HCT116 (cell line): Measurements from ENCODE around the gene EVX1. TPM values are rescaled to one million over a fixed set of nuclear protein-coding genes. Genes with fewer than 3 reads are reported as not detected.

Experiments used
- ATAC-seq: fragments of 200-7000 bp; cut with Tn5 transposase; 2 replicates; pipeline ENCODE4 v1.9.1; 2020; ENCODE audit warnings: mild to moderate bottlenecking, moderate library complexity
- BruUV-seq: library from RNA; stranded (reverse); fragments of 400-500 nt; replicated peaks from 2 replicates; lab custom pipeline; 2021; lab: Mats Ljungman, UMichigan
- CTCF ChIA-PET: fragments of 300-600 bp; sonication (Branson Sonifier 250); formaldehyde crosslinking; loops from one replicate; lab custom pipeline; 2021; ENCODE audit warnings: antibody characterized with exemption; lab: Charles Lee
- POLR2A ChIA-PET: fragments of 300-600, 350-600 bp; sonication (Branson Sonifier 250); formaldehyde crosslinking; loops from one replicate; lab custom pipeline; 2021; ENCODE audit warnings: antibody characterized with exemption; lab: Charles Lee
- RAD21 ChIA-PET, 2 experiments: fragments of 300-600 bp; sonication (Branson Sonifier 250); formaldehyde crosslinking; loops; one replicate each; lab custom pipeline; 2023; ENCODE audit warnings: low total read pairs in 2 of 2; ENCODE audit not compliant: uncharacterized antibody in 2 of 2, unreplicated experiment in 2 of 2, low non-redundant PET in 1 of 2; lab: Charles Lee
- DNase-seq: peaks from one replicate; pipeline ENCODE4 v3.0.0-alpha.2; 2010; ENCODE audit warnings: low read depth, low spot score
- H2AFZ ChIP-seq: fragments of 200-600 bp; shearing (Covaris generic), sonication (generic); 2 replicates; pipeline ENCODE4 v1.6.1; 2017; ENCODE audit warnings: low read depth, mixed run types, mixed read lengths, antibody characterized with exemption, low read length; ENCODE audit not compliant: poor library complexity, severe bottlenecking
- H3K27ac ChIP-seq: 2 replicates; pipeline ENCODE4 v1.5.1; 2012; ENCODE audit warnings: low read depth, low read length
- H3K27me3 ChIP-seq: fragments of 200-600 bp; sonication (generic); 2 replicates; pipeline ENCODE4 v1.6.1; 2016; ENCODE audit warnings: mixed run types, low read length, mixed read lengths; ENCODE audit not compliant: insufficient read depth
- H3K36me3 ChIP-seq, 2 experiments: fragments of 200-500 bp in 1 of 2; fragments of 200-600 bp in 1 of 2; sonication (Bioruptor generic) in 1 of 2; sonication (generic) in 1 of 2; 2 replicates each; pipeline versions ENCODE4 v1.5.1 to v1.6.1; 2014 to 2016; ENCODE audit warnings: low read length in 2 of 2, inconsistent platforms in 1 of 2, mixed read lengths in 1 of 2, mixed run types in 1 of 2; ENCODE audit not compliant: insufficient read depth in 2 of 2, control insufficient read depth in 1 of 2
- H3K4me1 ChIP-seq, 2 experiments: fragments of 200-600 bp in 1 of 2; sonication (generic) in 1 of 2; 2 replicates each; pipeline versions ENCODE4 v1.5.1 to v1.6.1; 2012 to 2017; ENCODE audit warnings: low read length in 2 of 2, inconsistent platforms in 1 of 2, mild to moderate bottlenecking in 1 of 2, mixed read lengths in 1 of 2, mixed run types in 1 of 2, moderate library complexity in 1 of 2; ENCODE audit not compliant: insufficient read depth in 2 of 2, control insufficient read depth in 1 of 2
- H3K4me2 ChIP-seq: fragments of 200-600 bp; sonication (generic); 2 replicates; pipeline ENCODE4 v1.6.1; 2017; ENCODE audit warnings: mixed run types, low read length, mixed read lengths
- H3K4me3 ChIP-seq, 2 experiments: fragments of 200-600 bp in 1 of 2; sonication (generic) in 1 of 2; replicated peaks in 1 of 2; 2 replicates each; pipeline ENCODE4 v1.5.1; 2011 to 2016; ENCODE audit warnings: low read length in 2 of 2, control low read depth in 1 of 2, low read depth in 1 of 2, mild to moderate bottlenecking in 1 of 2, mixed read lengths in 1 of 2, mixed run types in 1 of 2
- H3K79me2 ChIP-seq: fragments of 200-600 bp; sonication (generic); 2 replicates; pipeline ENCODE4 v1.6.1; 2017; ENCODE audit warnings: mild to moderate bottlenecking, mixed run types, low read length, moderate library complexity, mixed read lengths; ENCODE audit not compliant: insufficient read depth
- H3K9ac ChIP-seq: fragments of 200-600 bp; sonication (generic); 2 replicates; pipeline ENCODE4 v1.6.1; 2016; ENCODE audit warnings: low read length, mixed read lengths
- H3K9me2 ChIP-seq: fragments of 200-600 bp; sonication (generic), shearing (Covaris generic); 2 replicates; pipeline ENCODE4 v1.6.1; 2017; ENCODE audit warnings: mixed run types, mild to moderate bottlenecking, moderate library complexity; ENCODE audit not compliant: insufficient read depth
- H3K9me3 ChIP-seq, 2 experiments: fragments of 200-500 bp in 1 of 2; fragments of 200-600 bp in 1 of 2; sonication (Bioruptor generic) in 1 of 2; sonication (generic) in 1 of 2; 2 replicates each; pipeline ENCODE4 v1.6.1; 2014 to 2017; ENCODE audit warnings: low read length in 2 of 2, mixed read lengths in 2 of 2, inconsistent platforms in 1 of 2, low read depth in 1 of 2, mild to moderate bottlenecking in 1 of 2, mixed run types in 1 of 2, moderate library complexity in 1 of 2; ENCODE audit not compliant: control insufficient read depth in 1 of 2, insufficient read depth in 1 of 2
- H4K20me1 ChIP-seq: fragments of 200-600 bp; sonication (generic), shearing (Covaris generic); 2 replicates; pipeline ENCODE4 v1.6.1; 2017; ENCODE audit warnings: mixed run types, mild to moderate bottlenecking, moderate library complexity; ENCODE audit not compliant: insufficient read depth
- ATF3 ChIP-seq: IDR thresholded peaks from 2 replicates; pipeline ENCODE4 v1.6.1; 2012
- CBX3 ChIP-seq: IDR thresholded peaks from 2 replicates; pipeline ENCODE4 v1.6.1; 2012; ENCODE audit warnings: low read depth
- CEBPB ChIP-seq: IDR thresholded peaks from 2 replicates; pipeline ENCODE4 v1.6.1; 2012; ENCODE audit warnings: low read depth
- EGR1 ChIP-seq: IDR thresholded peaks from 2 replicates; pipeline ENCODE4 v1.6.1; 2012; ENCODE audit warnings: low read depth
- EZH2 ChIP-seq: fragments of 200-600 bp; sonication (generic); IDR thresholded peaks from 2 replicates; pipeline ENCODE4 v1.6.1; 2017; ENCODE audit warnings: antibody characterized with exemption, mixed run types
- EZH2phosphoT487 ChIP-seq: fragments of 200-600 bp; IDR thresholded peaks from 2 replicates; pipeline ENCODE4 v1.6.1; 2018; ENCODE audit warnings: antibody characterized with exemption, borderline replicate concordance
- JUND ChIP-seq: IDR thresholded peaks from 2 replicates; pipeline ENCODE4 v1.6.1; 2012
- MAX ChIP-seq: IDR thresholded peaks from 2 replicates; pipeline ENCODE4 v1.6.1; 2012
- POLR2AphosphoS5 ChIP-seq: IDR thresholded peaks from 2 replicates; pipeline ENCODE4 v1.6.1; 2011; ENCODE audit warnings: mild to moderate bottlenecking, low read depth, low read length, moderate library complexity
- RAD21 ChIP-seq: IDR thresholded peaks from 2 replicates; pipeline ENCODE4 v1.6.1; 2012; ENCODE audit warnings: low read depth, mild to moderate bottlenecking
- SIN3A ChIP-seq: IDR thresholded peaks from 2 replicates; pipeline ENCODE4 v1.6.1; 2012; ENCODE audit warnings: low read depth
- SP1 ChIP-seq: IDR thresholded peaks from 2 replicates; pipeline ENCODE4 v1.6.1; 2012; ENCODE audit warnings: low read depth
- SRF ChIP-seq: IDR thresholded peaks from 2 replicates; pipeline ENCODE4 v1.6.1; 2012; ENCODE audit warnings: low read depth
- YY1 ChIP-seq: IDR thresholded peaks from 2 replicates; pipeline ENCODE4 v1.6.1; 2011; ENCODE audit warnings: low read length, low read depth, moderate library complexity, mild to moderate bottlenecking; ENCODE audit not compliant: insufficient replicate concordance; ENCODE audit errors: extremely low read depth
- ZFX ChIP-seq: fragments of 450-650 bp; IDR thresholded peaks from 2 replicates; pipeline ENCODE4 v1.6.1; 2017
- ZNF274 ChIP-seq: fragments of 200-500 bp; sonication (Bioruptor generic); IDR thresholded peaks from 2 replicates; pipeline ENCODE4 v1.6.1; 2014; ENCODE audit warnings: mild to moderate bottlenecking, low read depth, low read length, inconsistent platforms
- intact Hi-C: fragments of 100-400 bp; cut with micrococcal nuclease; formaldehyde crosslinking; loops from 2 replicates; pipeline ENCODE4 v1.10.0; 2022
- total RNA-seq: library from RNA; stranded (reverse); gene quantifications from one replicate; pipeline ENCODE4 v1.2.1, GENCODE V29; 2021; ENCODE audit not compliant: unreplicated experiment
- TF ChIP-seq, protein P1 (sequence below): IDR thresholded peaks from 2 replicates; pipeline ENCODE4 v1.6.1; 2011; ENCODE audit warnings: mild to moderate bottlenecking, low read length, moderate library complexity; ENCODE audit not compliant: insufficient replicate concordance; ENCODE audit errors: extremely low read depth
- TF ChIP-seq, protein P2 (sequence below), 3 experiments: fragments of 200-600 bp in 1 of 3; sonication (generic) in 1 of 3; IDR thresholded peaks in 2 of 3; conservative IDR thresholded peaks in 1 of 3; 2 replicates each; pipeline ENCODE4 v1.5.1; 2012 to 2017; ENCODE audit warnings: low read depth in 2 of 3, low read length in 2 of 3, antibody characterized with exemption in 1 of 3, borderline replicate concordance in 1 of 3, control low read depth in 1 of 3, mild to moderate bottlenecking in 1 of 3, mixed read lengths in 1 of 3, mixed run types in 1 of 3, moderate library complexity in 1 of 3; ENCODE audit not compliant: insufficient read depth in 1 of 3

EVX1 gene
- total RNA-seq, 1 experiment from 2014 or later = 0.25 TPM

DNA sequence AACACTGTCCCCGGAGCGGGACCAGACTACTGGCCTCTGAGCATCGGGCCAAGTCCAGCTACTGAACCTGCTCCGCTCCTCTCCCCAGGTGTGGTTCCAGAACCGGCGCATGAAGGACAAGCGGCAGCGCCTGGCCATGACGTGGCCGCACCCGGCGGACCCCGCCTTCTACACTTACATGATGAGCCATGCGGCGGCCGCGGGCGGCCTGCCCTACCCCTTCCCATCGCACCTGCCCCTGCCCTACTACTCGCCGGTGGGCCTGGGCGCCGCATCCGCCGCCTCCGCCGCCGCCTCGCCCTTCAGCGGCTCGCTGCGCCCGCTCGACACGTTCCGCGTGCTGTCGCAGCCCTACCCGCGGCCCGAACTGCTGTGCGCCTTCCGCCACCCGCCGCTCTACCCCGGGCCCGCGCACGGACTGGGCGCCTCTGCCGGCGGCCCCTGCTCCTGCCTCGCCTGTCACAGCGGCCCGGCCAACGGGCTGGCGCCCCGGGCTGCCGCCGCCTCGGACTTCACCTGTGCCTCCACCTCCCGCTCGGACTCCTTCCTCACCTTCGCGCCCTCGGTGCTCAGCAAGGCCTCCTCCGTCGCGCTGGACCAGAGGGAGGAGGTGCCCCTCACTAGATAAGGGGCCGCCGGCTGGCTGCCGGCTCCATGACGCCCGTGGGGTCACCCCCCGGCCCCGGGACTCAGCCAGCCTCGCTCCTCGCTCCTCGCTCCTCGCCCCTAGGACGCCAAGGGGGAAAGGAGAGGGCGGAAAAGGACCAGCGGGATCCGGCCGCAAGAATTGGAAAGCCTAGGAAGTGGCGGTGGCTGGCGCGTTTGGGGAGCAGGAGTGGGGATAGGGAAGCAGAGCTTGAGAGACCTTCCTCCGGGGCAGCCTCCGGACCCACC is 3.4 kb downstream of the EVX1 start (continued):
- TF ChIP-seq JUND (no peak), EZH2 (no peak), CEBPB (no peak), EZH2phosphoT487 (no peak), YY1 (no peak), MAX (no peak)

GRCh38 chr7:27247000-27247399 is 4.4 kb downstream of the EVX1 start:
- no peak overlapping the region for H3K4me3 ChIP-seq
- H3K9ac ChIP-seq = no peak overlapping the region
- H3K27ac ChIP-seq = no peak overlapping the region
- H3K36me3 ChIP-seq = no peaks in the 10 kb centered on the region
- no peaks in the 10 kb centered on the region for H4K20me1 ChIP-seq
- H2AFZ ChIP-seq = no peak overlapping the region
- H3K27me3 ChIP-seq = no peaks in the 10 kb centered on the region
- no peaks in the 10 kb centered on the region for H3K4me1 ChIP-seq
- CTCF ChIA-PET = no interaction called here
- POLR2A ChIA-PET = no interaction called here
- no peaks in the 10 kb centered on the region for H3K79me2 ChIP-seq
- no peaks in the 10 kb centered on the region for H3K9me2 ChIP-seq
- BruUV-seq = no TSS peak
- ATAC-seq = no peak
- no peak for DNase-seq
- RAD21 ChIA-PET = no interaction called here
- no peak overlapping the region for H3K4me2 ChIP-seq
- no peak for TF ChIP-seq MAX
- no peak for TF ChIP-seq POLR2AphosphoS5
- TF ChIP-seq CBX3 = no peak
- TF ChIP-seq RAD21 = no peak
- TF ChIP-seq ZFX = no peak
- TF ChIP-seq EGR1 = no peak
- no peak for TF ChIP-seq ZNF274
- TF ChIP-seq EZH2phosphoT487 = no peak
- no peak for TF ChIP-seq EZH2
- TF ChIP-seq ATF3 = no peak
- TF ChIP-seq, protein P1, sequence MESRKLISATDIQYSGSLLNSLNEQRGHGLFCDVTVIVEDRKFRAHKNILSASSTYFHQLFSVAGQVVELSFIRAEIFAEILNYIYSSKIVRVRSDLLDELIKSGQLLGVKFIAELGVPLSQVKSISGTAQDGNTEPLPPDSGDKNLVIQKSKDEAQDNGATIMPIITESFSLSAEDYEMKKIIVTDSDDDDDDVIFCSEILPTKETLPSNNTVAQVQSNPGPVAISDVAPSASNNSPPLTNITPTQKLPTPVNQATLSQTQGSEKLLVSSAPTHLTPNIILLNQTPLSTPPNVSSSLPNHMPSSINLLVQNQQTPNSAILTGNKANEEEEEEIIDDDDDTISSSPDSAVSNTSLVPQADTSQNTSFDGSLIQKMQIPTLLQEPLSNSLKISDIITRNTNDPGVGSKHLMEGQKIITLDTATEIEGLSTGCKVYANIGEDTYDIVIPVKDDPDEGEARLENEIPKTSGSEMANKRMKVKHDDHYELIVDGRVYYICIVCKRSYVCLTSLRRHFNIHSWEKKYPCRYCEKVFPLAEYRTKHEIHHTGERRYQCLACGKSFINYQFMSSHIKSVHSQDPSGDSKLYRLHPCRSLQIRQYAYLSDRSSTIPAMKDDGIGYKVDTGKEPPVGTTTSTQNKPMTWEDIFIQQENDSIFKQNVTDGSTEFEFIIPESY = no peak
- TF ChIP-seq SRF = no peak
- TF ChIP-seq JUND = no peak
- no peak for TF ChIP-seq YY1
- no peak for TF ChIP-seq SIN3A
- no peak for TF ChIP-seq SP1
- TF ChIP-seq, protein P2, sequence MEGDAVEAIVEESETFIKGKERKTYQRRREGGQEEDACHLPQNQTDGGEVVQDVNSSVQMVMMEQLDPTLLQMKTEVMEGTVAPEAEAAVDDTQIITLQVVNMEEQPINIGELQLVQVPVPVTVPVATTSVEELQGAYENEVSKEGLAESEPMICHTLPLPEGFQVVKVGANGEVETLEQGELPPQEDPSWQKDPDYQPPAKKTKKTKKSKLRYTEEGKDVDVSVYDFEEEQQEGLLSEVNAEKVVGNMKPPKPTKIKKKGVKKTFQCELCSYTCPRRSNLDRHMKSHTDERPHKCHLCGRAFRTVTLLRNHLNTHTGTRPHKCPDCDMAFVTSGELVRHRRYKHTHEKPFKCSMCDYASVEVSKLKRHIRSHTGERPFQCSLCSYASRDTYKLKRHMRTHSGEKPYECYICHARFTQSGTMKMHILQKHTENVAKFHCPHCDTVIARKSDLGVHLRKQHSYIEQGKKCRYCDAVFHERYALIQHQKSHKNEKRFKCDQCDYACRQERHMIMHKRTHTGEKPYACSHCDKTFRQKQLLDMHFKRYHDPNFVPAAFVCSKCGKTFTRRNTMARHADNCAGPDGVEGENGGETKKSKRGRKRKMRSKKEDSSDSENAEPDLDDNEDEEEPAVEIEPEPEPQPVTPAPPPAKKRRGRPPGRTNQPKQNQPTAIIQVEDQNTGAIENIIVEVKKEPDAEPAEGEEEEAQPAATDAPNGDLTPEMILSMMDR (IDR thresholded peaks at IDR 0.05 in 2 of 3, conservative IDR thresholded peaks at IDR 0.05 in 1 of 3; ENCODE audit: borderline replicate concordance in 1 of 3, insufficient read depth in 1 of 3, low read depth in 2 of 3, low read length in 2 of 3) = no peak
- intact Hi-C loops = no loop called here
- H3K9me3 ChIP-seq = no peaks in the 10 kb centered on the region
